Lower leg skin (tissue), 4 donors: ENCODE measurements around the gene GPR137. TPM values are rescaled to one million over a fixed set of nuclear protein-coding genes. Genes with fewer than 3 reads are reported as not detected.

Experiments
- DNase-seq, 2 donors: peaks; one replicate each; pipeline ENCODE4 v3.0.0-alpha.2; 2019; ENCODE audit warnings: low spot score in 2 of 2
- H3K4me3 ChIP-seq: fragments of 200-600 bp; sonication (generic); 2 replicates; pipeline ENCODE4 v1.5.1; 2017; ENCODE audit warnings: mild to moderate bottlenecking, low read depth; ENCODE audit not compliant: poor library complexity, severe bottlenecking
- POLR2A ChIP-seq, 2 donors: fragments of 450-650 bp; IDR thresholded peaks; one replicate each; pipeline ENCODE4 v1.6.1; 2016 to 2017; ENCODE audit warnings: antibody characterized with exemption in 2 of 2, mild to moderate bottlenecking in 1 of 2, moderate library complexity in 1 of 2
- WGBS, 2 donors: methylation state at CpG; one replicate each; pipeline ENCODE4 v1.1.5; 2018; 5-methylcytosine and 5-hydroxymethylcytosine counted together
- intact Hi-C: fragments of 100-400 bp; cut with DNase I; formaldehyde crosslinking; loops from one replicate; pipeline ENCODE4 v1.15.0; 2023; ENCODE audit warnings: low total_unique reads
- total RNA-seq, 4 donors: library from RNA; depleted of rRNA; stranded (reverse); fragments of >200 nt; gene quantifications; one replicate each; pipeline ENCODE4 v1.1.0, GENCODE V29; 2016
- TF ChIP-seq, protein P1 (sequence below), 3 donors: fragments of 450-650 bp; IDR thresholded peaks; one replicate each; pipeline ENCODE4 v1.5.1; 2016; ENCODE audit warnings: antibody characterized with exemption in 3 of 3, mild to moderate bottlenecking in 3 of 3, moderate library complexity in 2 of 3

GPR137 gene
- total RNA-seq, 4 donors from 2014 or later = 12.2 to 31.6 (median 30.4) TPM

DNA sequence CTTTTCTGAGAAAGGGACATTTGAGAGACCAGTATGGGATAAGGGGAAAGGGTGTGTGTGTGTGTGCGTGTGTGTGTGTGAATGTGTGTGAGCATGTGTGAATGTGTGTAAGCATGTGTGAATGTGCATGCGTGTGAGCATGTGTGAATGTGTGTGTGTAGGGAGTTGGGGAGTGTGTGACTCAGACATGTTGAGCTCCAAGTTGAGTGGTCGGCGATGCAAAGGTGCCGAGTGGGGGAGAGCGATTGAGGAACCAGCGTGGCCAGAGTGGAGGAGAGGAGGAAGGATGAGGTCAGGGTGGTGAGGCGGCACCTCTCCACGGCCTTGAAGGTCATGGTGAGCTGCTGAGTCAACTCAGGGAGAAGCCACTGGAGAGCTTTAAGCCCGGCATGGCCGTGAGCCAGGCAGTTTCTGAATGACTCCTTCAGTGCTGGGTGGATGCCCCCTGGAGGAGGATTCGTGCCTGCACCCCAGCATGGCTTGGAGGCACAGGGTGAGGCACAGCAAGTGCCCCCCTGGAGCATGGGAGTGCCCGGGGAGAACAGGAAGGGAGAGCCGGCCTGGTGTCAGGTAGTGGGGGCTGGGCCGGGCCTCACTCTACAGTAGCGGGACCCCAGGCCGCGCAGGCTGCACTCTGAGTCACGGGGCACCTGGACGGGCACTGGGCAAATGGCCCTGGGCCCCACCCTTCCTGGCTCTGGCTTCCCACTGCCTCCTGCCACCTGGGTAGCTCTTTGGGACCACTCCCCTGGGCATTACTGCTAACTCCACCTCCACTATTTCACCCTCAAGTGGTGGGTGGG is 46.1 kb downstream of the GPR137 start:
- no peak overlapping the region for H3K4me3 ChIP-seq
- no peak for DNase-seq
- 16 to 22% methylated on average over 16 to 20 of the region's 20 CpGs for WGBS, 2 donors
- TF ChIP-seq POLR2A (IDR thresholded peaks at IDR 0.05) = no peak
- TF ChIP-seq, protein P1, sequence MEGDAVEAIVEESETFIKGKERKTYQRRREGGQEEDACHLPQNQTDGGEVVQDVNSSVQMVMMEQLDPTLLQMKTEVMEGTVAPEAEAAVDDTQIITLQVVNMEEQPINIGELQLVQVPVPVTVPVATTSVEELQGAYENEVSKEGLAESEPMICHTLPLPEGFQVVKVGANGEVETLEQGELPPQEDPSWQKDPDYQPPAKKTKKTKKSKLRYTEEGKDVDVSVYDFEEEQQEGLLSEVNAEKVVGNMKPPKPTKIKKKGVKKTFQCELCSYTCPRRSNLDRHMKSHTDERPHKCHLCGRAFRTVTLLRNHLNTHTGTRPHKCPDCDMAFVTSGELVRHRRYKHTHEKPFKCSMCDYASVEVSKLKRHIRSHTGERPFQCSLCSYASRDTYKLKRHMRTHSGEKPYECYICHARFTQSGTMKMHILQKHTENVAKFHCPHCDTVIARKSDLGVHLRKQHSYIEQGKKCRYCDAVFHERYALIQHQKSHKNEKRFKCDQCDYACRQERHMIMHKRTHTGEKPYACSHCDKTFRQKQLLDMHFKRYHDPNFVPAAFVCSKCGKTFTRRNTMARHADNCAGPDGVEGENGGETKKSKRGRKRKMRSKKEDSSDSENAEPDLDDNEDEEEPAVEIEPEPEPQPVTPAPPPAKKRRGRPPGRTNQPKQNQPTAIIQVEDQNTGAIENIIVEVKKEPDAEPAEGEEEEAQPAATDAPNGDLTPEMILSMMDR (IDR thresholded peaks at IDR 0.05) = no peak
- intact Hi-C loops = no loop called here

DNA sequence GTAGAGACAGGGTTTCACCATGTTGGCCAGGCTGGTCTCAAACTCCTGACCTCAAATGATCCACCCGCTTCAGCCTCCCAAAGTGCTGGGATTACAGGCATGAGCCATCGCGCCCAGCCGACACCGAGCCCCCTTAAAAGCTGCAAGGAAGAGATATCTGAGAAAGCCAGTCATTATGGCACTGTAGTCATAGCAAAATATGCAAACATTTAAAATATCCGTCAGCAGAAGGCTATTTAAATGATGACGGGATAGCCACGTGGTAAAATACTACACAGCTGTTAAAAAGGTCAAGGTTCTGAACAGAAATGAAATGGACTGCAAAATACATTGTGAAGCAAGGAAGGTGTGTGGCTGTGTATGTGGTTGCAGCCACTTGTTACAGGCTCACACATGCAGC is 47.9 kb downstream of the GPR137 start:
- intact Hi-C loops = no loop called here
- 92% methylated on average over 8 of the region's 8 CpGs for WGBS, 2 donors
- no peak overlapping the region for H3K4me3 ChIP-seq
- no peak for DNase-seq
- TF ChIP-seq, protein P1 (IDR thresholded peaks at IDR 0.05) = no peak
- no peak for TF ChIP-seq POLR2A (IDR thresholded peaks at IDR 0.05)

DNA sequence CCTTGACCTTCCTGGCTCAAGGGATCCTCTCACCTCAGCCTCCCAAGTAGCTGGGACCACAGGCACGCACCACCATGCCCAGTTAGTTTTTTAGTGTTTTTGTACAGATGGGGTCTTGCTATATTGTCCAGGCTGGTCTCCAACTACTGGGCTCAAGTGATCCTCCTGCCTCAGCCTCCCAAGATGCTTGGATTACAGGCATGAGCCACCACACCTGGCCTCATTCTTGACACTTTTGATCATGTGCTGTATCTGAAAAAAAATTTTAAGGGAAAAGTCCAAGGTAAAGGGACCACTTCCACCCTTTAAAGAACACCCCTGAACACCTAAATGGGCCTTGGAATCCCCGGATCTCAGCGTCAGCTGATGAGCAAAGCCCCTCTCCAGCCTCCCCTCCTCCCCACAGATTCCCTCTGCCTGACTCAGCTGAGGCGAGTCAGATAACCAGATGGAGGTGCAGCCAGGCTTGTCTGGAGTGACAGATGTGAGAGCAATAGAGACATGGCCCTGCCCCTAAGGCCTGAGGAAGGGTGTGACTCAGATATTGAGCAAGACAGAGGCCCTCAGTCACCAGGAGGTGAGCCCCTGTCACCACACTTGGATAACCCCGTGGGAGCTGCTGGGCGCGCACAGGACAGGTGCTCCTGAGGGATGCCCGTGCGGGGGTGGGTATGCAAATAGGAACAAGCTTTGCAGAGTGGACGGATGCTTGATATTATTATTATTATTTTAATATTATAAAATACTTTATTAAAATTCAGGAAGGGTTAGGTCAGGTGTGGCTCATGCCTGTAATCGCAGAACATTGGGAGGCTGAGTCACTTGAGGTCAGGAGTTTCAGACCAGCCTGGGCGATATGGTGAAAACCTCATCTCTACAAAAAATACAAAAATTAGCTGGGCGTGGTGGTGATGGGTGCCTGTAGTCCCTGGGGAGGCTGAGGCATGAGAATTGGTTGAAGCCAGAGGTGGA is 49.4 kb downstream of the GPR137 start:
- intact Hi-C loops = no loop called here
- TF ChIP-seq POLR2A (IDR thresholded peaks at IDR 0.05) = no peak
- TF ChIP-seq, protein P1 (IDR thresholded peaks at IDR 0.05) = no peak
- 52 to 60% methylated on average over 13 of the region's 13 CpGs for WGBS, 2 donors
- peak in 1 of 2 donors; percentile 72 for DNase-seq
- H3K4me3 ChIP-seq = no peak overlapping the region

DNA sequence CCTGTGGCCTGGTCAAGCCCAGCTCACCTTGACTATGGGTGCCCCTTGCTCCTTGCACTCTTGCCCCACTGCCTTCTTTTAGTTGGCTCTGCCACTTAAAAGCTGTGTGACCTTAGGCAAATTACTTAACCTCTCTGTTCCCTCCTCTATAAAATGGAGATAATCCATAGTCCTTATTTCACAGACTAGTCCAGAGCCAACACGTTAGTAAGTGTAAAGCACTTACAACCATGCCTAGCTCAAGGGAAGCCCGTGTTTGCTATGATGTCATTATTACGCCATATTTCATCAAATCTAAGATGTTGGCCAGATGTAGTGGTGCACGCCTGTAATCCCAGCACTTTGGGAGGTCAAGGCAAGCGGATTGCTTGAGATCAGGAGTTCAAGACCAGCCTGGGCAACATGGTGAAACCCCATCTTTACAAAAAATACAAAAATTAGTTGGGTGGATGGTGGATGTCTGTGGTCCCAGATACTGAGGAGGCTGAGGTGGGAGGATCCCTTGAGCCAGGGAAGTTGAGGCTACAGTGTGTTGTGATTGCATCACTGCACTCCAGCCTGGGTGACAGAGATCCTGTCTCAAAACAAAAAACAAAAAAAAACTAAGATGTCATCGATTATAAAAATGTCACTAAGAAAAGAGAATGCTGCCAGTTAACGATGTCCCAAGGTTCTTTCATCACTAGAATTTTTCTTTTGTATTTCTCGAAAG is 52.0 kb downstream of the GPR137 start:
- 69 to 75% methylated on average over 8 of the region's 8 CpGs for WGBS, 2 donors
- H3K4me3 ChIP-seq = no peak overlapping the region
- no peak for DNase-seq
- TF ChIP-seq, protein P1 (IDR thresholded peaks at IDR 0.05) = no peak
- TF ChIP-seq POLR2A (IDR thresholded peaks at IDR 0.05) = no peak
- intact Hi-C loops = no loop called here

DNA sequence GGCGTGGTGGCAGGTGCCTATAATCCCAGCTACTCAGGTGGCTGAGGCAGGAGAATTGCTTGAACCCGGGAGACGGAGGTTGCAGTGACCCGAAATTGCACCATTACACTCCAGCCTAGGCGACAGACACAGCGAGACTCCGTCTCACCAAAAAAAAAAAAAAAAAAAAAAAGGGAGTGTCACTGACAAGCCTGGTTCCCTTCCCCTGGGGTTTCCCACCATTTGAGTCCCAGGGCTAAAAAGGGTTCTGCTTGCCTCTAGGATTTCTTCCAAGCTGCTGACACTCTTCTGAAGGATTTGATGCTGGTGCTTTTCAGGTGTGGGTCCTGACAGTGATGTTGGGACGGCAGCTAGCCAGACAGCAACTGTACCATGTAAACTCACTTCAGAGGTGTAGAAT is 53.1 kb downstream of the GPR137 start:
- H3K4me3 ChIP-seq = no peak overlapping the region
- intact Hi-C loops = no loop called here
- 85 to 86% methylated on average over 8 of the region's 8 CpGs for WGBS, 2 donors
- no peak for DNase-seq
- TF ChIP-seq POLR2A (IDR thresholded peaks at IDR 0.05) = no peak
- TF ChIP-seq, protein P1 (IDR thresholded peaks at IDR 0.05) = no peak
